NCI-H2171 (cell line): ENCODE data around the gene CSNK1G1.
"Not testable (repeated sequence)": the region's sequence is repeated elsewhere in the genome, so short reads cannot be mapped to it uniquely, and the experiment has no call there.

Experiments
- DNase-seq: peaks from one replicate; lab custom pipeline; 2025; lab: John Stamatoyannopoulos, UW

Gene CSNK1G1

GRCh38 chr15:64133623-64134344 is 222.2 kb downstream of the CSNK1G1 start:
- DNase-seq, result no peak

DNA sequence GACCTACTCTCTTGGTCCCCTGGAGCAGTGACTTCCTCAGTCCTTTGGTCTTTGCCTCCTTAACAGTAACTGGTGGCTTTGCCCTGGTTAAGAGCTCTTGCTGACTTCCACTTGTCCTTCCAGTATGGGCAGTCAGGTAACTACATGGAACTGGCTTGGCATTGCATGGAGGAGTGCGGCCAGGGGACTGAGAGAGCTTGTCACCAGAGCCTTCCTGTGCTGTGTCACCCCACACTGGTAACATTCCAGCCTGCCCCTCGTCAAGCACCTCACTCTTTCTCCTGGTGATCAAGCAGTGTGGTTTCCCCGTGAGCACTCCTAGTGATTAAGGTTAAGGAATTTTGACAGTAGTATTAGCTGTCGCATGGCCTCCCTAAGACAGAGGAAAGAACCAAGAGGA is 223.8 kb downstream of the CSNK1G1 start:
- no peak for DNase-seq

DNA sequence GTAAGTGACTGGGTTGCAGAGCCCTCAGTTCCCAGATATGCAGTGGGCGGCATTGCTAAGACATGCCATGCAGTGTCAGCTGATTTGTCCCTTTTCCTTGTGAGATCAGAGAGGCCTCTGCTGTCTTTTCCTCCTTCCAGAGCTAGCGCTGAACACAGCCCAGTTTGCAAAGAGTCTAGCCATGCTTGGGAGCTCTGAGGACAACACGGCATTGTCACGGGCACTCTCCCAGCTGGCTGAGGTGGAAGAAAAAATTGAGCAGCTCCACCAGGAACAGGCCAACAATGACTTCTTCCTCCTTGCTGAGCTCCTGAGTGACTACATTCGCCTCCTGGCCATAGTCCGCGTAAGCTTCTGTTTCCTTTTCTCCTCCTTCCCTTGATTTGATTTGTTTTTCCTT is 224.4 kb downstream of the CSNK1G1 start:
- no peak for DNase-seq

DNA sequence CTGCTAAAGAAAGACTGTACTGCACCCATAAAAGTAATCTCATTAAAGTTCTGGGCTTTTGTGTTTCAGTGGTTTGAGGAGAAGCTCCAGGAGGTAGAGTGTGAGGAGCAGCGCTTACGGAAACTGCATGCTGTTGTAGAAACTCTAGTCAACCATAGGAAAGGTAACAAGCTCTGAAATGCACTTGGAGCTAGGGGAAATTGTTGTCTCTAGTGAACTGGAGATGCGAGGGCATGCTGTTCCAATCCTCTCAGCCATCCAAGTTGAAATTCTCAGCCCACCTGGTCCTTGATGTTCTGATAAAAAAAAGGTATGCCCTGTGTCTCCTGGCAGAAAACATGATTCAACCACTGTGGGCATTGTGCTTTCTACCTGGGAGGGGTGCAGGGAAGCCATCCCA is 225.8 kb downstream of the CSNK1G1 start:
- DNase-seq, result no peak

DNA sequence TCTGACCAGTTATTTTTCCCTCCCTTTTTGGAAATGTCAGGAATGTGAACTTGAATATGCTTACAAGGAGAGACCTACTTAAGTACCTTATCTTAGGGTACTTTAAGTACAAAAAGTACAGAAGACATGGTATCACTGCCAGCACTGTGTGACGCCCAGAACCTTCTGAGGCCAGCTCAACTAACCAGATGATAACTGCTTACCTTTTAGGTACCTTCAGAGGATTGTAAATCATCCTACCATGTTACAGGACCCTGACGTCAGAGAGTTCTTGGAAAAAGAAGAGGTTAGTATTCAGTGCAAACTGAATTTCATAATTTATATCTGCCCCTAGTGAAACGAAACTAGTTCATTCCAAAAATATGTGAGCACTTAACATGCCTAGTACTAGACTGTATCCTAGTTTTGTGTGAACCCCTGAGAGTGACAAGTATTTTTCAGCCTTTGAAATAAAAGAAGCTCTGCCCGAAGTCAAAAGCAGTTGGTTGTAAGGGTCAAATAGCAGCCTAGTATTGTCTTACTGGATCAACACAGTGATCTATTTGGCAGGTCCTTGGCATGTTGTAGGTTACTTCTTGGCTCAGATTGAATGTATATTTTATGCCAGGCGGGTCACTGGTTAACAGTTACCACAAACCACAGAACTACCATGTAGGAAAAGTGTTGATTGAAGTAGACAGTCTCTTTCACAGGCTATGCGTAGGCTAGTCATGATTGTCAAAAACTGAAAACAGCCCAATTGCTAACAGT is 228.3 kb downstream of the CSNK1G1 start:
- DNase-seq, result no peak

DNA sequence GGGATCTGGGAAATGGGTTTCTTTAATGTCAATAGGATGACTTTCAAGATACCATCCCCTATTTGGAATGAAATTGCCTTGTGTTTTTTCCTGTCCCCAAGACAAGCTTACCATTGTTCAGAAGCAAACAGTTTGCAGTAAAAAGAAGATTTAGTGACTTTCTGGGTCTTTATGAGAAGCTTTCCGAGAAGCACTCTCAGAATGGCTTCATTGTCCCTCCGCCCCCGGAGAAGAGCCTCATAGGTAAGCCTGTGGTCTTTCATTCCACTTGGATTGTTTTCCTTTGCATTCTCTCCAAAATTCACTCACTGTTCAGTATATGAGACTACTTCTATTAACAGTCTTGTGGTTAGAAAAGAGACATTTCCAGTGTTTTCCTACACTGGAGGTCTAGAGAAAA is 230.0 kb downstream of the CSNK1G1 start:
- no peak for DNase-seq

DNA sequence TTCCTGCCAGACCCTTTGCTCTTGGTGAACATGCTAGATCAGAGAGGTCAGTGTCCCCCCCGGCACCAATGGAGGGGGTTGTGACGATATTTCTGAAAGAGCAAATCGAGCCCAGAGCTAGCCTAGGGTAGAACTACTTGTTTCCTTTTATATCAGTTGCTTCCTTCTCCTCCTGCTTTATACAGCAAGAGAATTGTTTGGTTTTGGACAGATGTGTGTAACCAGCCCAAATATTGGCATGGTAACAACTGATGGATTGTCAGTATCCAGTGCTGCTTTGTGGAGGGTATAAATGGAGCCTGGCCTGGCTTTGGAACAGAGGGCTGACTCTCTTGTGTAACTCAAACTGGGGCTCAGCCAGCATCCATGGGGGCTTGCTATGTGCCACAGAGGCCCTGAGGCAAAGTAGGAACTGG is 233.0 kb downstream of the CSNK1G1 start:
- DNase-seq, result no peak

- DNase-seq, result no peak
Measured at GRCh38 chr15:64122444-64122843, 233.5 kb downstream of the CSNK1G1 start.

DNA sequence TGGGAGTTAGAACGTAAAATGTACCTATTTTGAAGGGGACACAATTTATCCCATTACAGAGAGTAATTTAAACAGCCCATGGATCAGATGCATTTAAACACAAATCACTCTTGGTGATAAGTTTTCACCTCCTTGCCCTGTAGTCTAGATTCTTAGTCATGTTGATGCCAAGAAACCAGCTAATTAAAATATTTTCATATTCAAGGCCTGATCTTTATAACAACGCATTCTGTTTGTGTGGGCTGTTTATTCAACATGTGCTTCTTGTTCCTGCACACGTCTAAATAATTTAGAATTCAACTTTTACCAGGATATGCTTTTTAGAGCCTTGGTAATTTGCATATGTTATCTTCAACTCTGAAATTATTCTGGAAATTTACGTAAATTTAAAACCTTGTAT is 234.4 kb downstream of the CSNK1G1 start:
- DNase-seq, result no peak

- DNase-seq, result not testable (repeated sequence)
Measured at GRCh38 chr15:64120322-64120721, 235.7 kb downstream of the CSNK1G1 start.

- DNase-seq, result no peak
Measured at GRCh38 chr15:64117759-64118487, 238.1 kb downstream of the CSNK1G1 start.
